DND-41 (cell line): ENCODE results near the gene MAMDC2.

Experiments
- ATAC-seq: fragments of 200-7000 bp; cut with Tn5 transposase; 3 replicates; pipeline ENCODE4 v1.9.1; 2021; ENCODE audit warnings: low read depth; ENCODE audit not compliant: insufficient read depth
- DNase-seq: peaks from one replicate; pipeline ENCODE4 v3.0.0-alpha.2; 2020
- H2AFZ ChIP-seq: 2 replicates; pipeline ENCODE4 v1.6.0; 2012; ENCODE audit warnings: low read depth, low read length
- H3K27ac ChIP-seq: 2 replicates; pipeline ENCODE4 v1.5.1; 2012; ENCODE audit warnings: low read length, inconsistent platforms
- H3K27me3 ChIP-seq: fragments of 200-600 bp; sonication (generic); 2 replicates; pipeline ENCODE4 v1.6.0; 2012; ENCODE audit warnings: low read length, mild to moderate bottlenecking, inconsistent platforms; ENCODE audit not compliant: insufficient read depth, poor library complexity
- H3K36me3 ChIP-seq: 2 replicates; pipeline ENCODE4 v1.5.1; 2012; ENCODE audit warnings: low read length, inconsistent platforms; ENCODE audit not compliant: insufficient read depth
- H3K4me1 ChIP-seq: 2 replicates; pipeline ENCODE4 v1.5.1; 2012; ENCODE audit warnings: mild to moderate bottlenecking, low read length; ENCODE audit not compliant: insufficient read depth
- H3K4me2 ChIP-seq: 2 replicates; pipeline ENCODE4 v1.6.0; 2012; ENCODE audit warnings: mild to moderate bottlenecking, moderate library complexity, low read length, inconsistent platforms; ENCODE audit not compliant: insufficient read depth
- H3K4me3 ChIP-seq, 2 experiments: fragments of 200-600 bp in 1 of 2; shearing (Covaris generic) in 1 of 2; 2 replicates each; pipeline ENCODE4 v1.5.1; 2012 to 2016; ENCODE audit warnings: inconsistent platforms in 2 of 2, low read length in 2 of 2, mild to moderate bottlenecking in 2 of 2, low read depth in 1 of 2, moderate library complexity in 1 of 2
- H3K79me2 ChIP-seq: 2 replicates; pipeline ENCODE4 v1.6.0; 2012; ENCODE audit warnings: low read length, inconsistent platforms; ENCODE audit not compliant: insufficient read depth
- H3K9ac ChIP-seq: 2 replicates; pipeline ENCODE4 v1.6.0; 2012; ENCODE audit warnings: low read depth, mild to moderate bottlenecking, inconsistent platforms, low read length, moderate library complexity
- H3K9me3 ChIP-seq: 2 replicates; pipeline ENCODE4 v1.5.1; 2012; ENCODE audit warnings: low read length, moderate library complexity, mild to moderate bottlenecking, inconsistent platforms; ENCODE audit not compliant: insufficient read depth, severe bottlenecking
- H4K20me1 ChIP-seq: 2 replicates; pipeline ENCODE4 v1.6.0; 2012; ENCODE audit warnings: low read length; ENCODE audit not compliant: insufficient read depth
- CTCF ChIP-seq: IDR thresholded peaks from 2 replicates; pipeline ENCODE4 v1.5.1; 2012; ENCODE audit warnings: borderline replicate concordance, low read length, moderate library complexity, mild to moderate bottlenecking; ENCODE audit not compliant: poor library complexity, severe bottlenecking; ENCODE audit errors: extremely low read depth
- EZH2 ChIP-seq: IDR thresholded peaks from 3 replicates; pipeline ENCODE4 v1.6.1; 2012; ENCODE audit warnings: borderline replicate concordance, low read depth, mild to moderate bottlenecking, moderate library complexity, low read length, inconsistent platforms; ENCODE audit not compliant: severe bottlenecking

The MAMDC2 gene

GRCh38 chr9:70168521-70168920, 124.9 kb downstream of the MAMDC2 start:
- Histone ChIP-seq H3K36me3 (no peaks in the 10 kb centered on the region), H3K27me3 (no peaks in the 10 kb centered on the region), H3K4me3 (no peak overlapping the region), H3K4me1 (no peaks in the 10 kb centered on the region), H3K27ac (no peak overlapping the region), H3K9me3 (no peaks in the 10 kb centered on the region), H3K79me2 (no peaks in the 10 kb centered on the region), H3K4me2 (no peak overlapping the region), H2AFZ (no peak overlapping the region), H4K20me1 (no peaks in the 10 kb centered on the region), H3K9ac (no peak overlapping the region)
- ATAC-seq (no peak), DNase-seq (no peak)
- TF ChIP-seq CTCF (no peak), EZH2 (no peak)

GRCh38 chr9:70169222-70169621, 125.6 kb downstream of the MAMDC2 start:
- H3K4me2 ChIP-seq: no peak overlapping the region
- H3K9me3 ChIP-seq: no peaks in the 10 kb centered on the region
- DNase-seq: no peak
- H3K36me3 ChIP-seq: no peaks in the 10 kb centered on the region
- H2AFZ ChIP-seq: no peak overlapping the region
- no peaks in the 10 kb centered on the region for H3K4me1 ChIP-seq
- no peaks in the 10 kb centered on the region for H4K20me1 ChIP-seq
- no peak overlapping the region for H3K9ac ChIP-seq
- no peaks in the 10 kb centered on the region for H3K79me2 ChIP-seq
- ATAC-seq: no peak
- no peak overlapping the region for H3K4me3 ChIP-seq
- no peak overlapping the region for H3K27ac ChIP-seq
- TF ChIP-seq CTCF (no peak), EZH2 (no peak)
- H3K27me3 ChIP-seq: no peaks in the 10 kb centered on the region

- H3K79me2 ChIP-seq: no peaks in the 10 kb centered on the region
- DNase-seq (no peak), ATAC-seq (no peak)
- H3K4me1 ChIP-seq: no peaks in the 10 kb centered on the region
- no peak overlapping the region for H2AFZ ChIP-seq
- H3K9me3 ChIP-seq: no peaks in the 10 kb centered on the region
- no peak overlapping the region for H3K4me3 ChIP-seq
- no peaks in the 10 kb centered on the region for H3K27me3 ChIP-seq
- H3K36me3 ChIP-seq: no peaks in the 10 kb centered on the region
- no peak overlapping the region for H3K27ac ChIP-seq
- no peak for TF ChIP-seq EZH2
- no peak for TF ChIP-seq CTCF
- no peak overlapping the region for H3K4me2 ChIP-seq
- H3K9ac ChIP-seq: no peak overlapping the region
- H4K20me1 ChIP-seq: no peaks in the 10 kb centered on the region
Measured at GRCh38 chr9:70170151-70170790, 126.6 kb downstream of the MAMDC2 start.

- no peak overlapping the region for H3K9ac ChIP-seq
- TF ChIP-seq CTCF (no peak), EZH2 (no peak)
- H3K36me3 ChIP-seq: no peaks in the 10 kb centered on the region
- DNase-seq (no peak), ATAC-seq (no peak)
- no peak overlapping the region for H3K4me2 ChIP-seq
- H3K4me3 ChIP-seq: no peak overlapping the region
- H2AFZ ChIP-seq: no peak overlapping the region
- no peaks in the 10 kb centered on the region for H3K4me1 ChIP-seq
- no peaks in the 10 kb centered on the region for H3K27me3 ChIP-seq
- no peak overlapping the region for H3K27ac ChIP-seq
- H3K9me3 ChIP-seq: no peaks in the 10 kb centered on the region
- no peaks in the 10 kb centered on the region for H4K20me1 ChIP-seq
- no peaks in the 10 kb centered on the region for H3K79me2 ChIP-seq
Measured at GRCh38 chr9:70172532-70172931, 128.9 kb downstream of the MAMDC2 start.
